Activated T-helper 17 cell treated with anti-CD3 and anti-CD28 coated beads, Interleukin-2, amount 50 U/mL, for 72 hours (primary cell): ENCODE results near the gene SH3GLB2. TPM values are rescaled to one million over a fixed set of nuclear protein-coding genes. Genes with fewer than 3 reads are reported as not detected.

Source experiments
- ATAC-seq: fragments of 150-1000 bp; cut with Tn5 transposase; replicated peaks from 2 replicates; pipeline ENCODE4 v1.10.0; 2021; ENCODE audit warnings: mild to moderate bottlenecking, moderate library complexity
- H3K27ac Mint-ChIP-seq: one replicate; pipeline ENCODE4 v1.8.0; 2022; ENCODE audit warnings: mixed read lengths
- H3K27me3 Mint-ChIP-seq: one replicate; pipeline ENCODE4 v1.8.0; 2022; ENCODE audit warnings: mixed read lengths
- H3K36me3 Mint-ChIP-seq: one replicate; pipeline ENCODE4 v1.8.0; 2022; ENCODE audit warnings: low read depth, mild to moderate bottlenecking, mixed read lengths
- H3K4me1 Mint-ChIP-seq: one replicate; pipeline ENCODE4 v1.8.0; 2022; ENCODE audit warnings: mixed read lengths
- H3K4me3 Mint-ChIP-seq: one replicate; pipeline ENCODE4 v1.8.0; 2022; ENCODE audit warnings: mild to moderate bottlenecking, mixed read lengths
- H3K9me3 Mint-ChIP-seq: one replicate; pipeline ENCODE4 v1.8.0; 2022; ENCODE audit warnings: mixed read lengths
- total RNA-seq, 2 donors: library from RNA; stranded (reverse); gene quantifications; one replicate each; pipeline ENCODE4 v1.2.3, GENCODE V29; 2022

SH3GLB2 gene
- total RNA-seq, 2 donors from 2014 or later, result 57.7 to 76.0 TPM

DNA sequence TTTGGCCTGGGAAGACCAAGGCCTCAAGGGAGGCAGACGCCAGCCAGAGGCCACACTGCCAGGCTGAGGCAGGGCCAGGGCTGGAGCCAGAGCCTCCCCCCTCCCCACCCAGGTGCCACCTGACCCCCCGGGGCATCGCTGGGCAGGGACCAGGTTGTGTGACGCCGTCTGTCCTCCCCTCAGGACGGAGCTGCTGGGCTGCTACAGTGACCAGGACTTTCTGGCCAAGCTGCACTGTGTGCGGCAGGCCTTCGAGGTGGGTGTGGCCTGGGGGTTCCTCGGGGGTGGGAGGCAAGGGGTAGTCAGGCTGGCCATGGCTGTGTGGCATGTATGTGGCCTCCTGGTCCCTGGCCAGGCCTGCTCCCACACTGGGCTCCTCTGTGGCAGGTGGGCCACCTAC is 34.9 kb upstream of the SH3GLB2 start:
- no peaks in the 10 kb centered on the region for H3K9me3 Mint-ChIP-seq
- no peaks in the 10 kb centered on the region for H3K27me3 Mint-ChIP-seq
- H3K4me3 Mint-ChIP-seq, result no peak overlapping the region
- ATAC-seq, result no peak
- peaks cover 32% of the 10 kb centered on the region for H3K36me3 Mint-ChIP-seq
- H3K27ac Mint-ChIP-seq, result no peak overlapping the region
- no peaks in the 10 kb centered on the region for H3K4me1 Mint-ChIP-seq

DNA sequence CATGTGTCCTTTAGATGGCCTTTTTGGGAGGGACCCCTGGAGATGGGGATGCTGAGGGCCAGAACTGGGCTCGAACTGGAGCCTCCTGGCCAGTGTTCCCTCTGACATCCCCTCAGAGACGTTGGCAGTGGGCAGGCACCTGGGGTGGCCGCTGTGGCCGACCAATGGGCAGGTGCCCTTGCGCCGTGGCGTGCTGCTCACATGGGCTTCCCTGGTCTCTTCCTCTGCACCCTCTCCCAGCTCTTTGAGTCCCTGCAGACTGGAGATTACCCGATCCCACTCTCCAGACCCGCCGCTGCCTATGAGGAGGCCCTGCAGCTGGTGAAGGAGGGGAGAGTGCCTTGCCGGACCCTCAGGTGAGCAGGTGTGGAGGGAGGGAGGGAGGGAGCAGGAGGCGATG is 32.9 kb upstream of the SH3GLB2 start:
- Mint-ChIP-seq H3K9me3 (no peaks in the 10 kb centered on the region), H3K4me3 (no peak overlapping the region), H3K4me1 (no peaks in the 10 kb centered on the region), H3K36me3 (peaks cover 46% of the 10 kb centered on the region), H3K27me3 (no peaks in the 10 kb centered on the region), H3K27ac (no peak overlapping the region)
- no peak for ATAC-seq

GRCh38 chr9:129059796-129060785 is 32.0 kb upstream of the SH3GLB2 start:
- H3K36me3 Mint-ChIP-seq, result peaks cover 38% of the 10 kb centered on the region
- no peaks in the 10 kb centered on the region for H3K9me3 Mint-ChIP-seq
- no peak overlapping the region for H3K4me3 Mint-ChIP-seq
- no peaks in the 10 kb centered on the region for H3K4me1 Mint-ChIP-seq
- no peak overlapping the region for H3K27ac Mint-ChIP-seq
- H3K27me3 Mint-ChIP-seq, result no peaks in the 10 kb centered on the region
- ATAC-seq, result no peak

- no peaks in the 10 kb centered on the region for H3K27me3 Mint-ChIP-seq
- no peak for ATAC-seq
- H3K4me1 Mint-ChIP-seq, result peaks cover 3% of the 10 kb centered on the region
- H3K36me3 Mint-ChIP-seq, result peaks cover 38% of the 10 kb centered on the region
- H3K27ac Mint-ChIP-seq, result no peak overlapping the region
- H3K9me3 Mint-ChIP-seq, result no peaks in the 10 kb centered on the region
- H3K4me3 Mint-ChIP-seq, result no peak overlapping the region
Observed at GRCh38 chr9:129058965-129059795, 31.0 kb upstream of the SH3GLB2 start.

DNA sequence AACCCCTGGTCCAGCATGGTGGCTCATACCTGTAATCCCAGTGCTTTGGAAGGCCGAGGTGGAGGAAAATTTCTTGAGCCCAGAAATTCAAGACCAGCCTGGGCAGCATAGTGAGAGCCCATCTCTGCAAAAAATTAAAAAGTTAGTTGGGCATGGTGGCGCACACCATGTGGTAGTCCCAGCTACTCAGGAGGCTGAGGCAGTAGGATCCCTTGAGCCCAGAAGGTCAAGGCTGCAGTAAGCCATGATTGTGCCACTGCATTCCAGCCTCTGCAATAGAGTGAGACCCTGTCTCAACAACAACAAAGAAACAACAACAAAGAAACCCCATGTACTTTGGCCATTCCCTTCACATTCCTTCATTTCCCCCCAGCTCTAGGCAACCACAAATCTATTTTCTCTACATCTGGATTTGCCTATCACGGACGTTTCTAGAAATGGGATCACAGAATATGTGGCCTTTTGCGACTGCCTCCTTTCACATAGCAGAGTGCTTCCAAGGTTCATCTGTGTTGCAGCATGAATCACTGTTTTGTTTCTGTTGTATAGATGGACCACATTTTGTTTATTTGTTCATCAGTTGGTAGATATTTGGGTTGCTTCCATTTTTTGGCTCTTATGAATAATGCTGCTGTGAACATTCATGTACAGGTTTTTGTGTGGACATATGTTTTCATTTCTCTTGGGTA is 26.2 kb upstream of the SH3GLB2 start:
- ATAC-seq, result no peak
- H3K4me1 Mint-ChIP-seq, result peaks cover 3% of the 10 kb centered on the region
- no peaks in the 10 kb centered on the region for H3K9me3 Mint-ChIP-seq
- H3K36me3 Mint-ChIP-seq, result peaks cover 57% of the 10 kb centered on the region
- H3K27me3 Mint-ChIP-seq, result no peaks in the 10 kb centered on the region
- H3K27ac Mint-ChIP-seq, result no peak overlapping the region
- H3K4me3 Mint-ChIP-seq, result no peak overlapping the region

DNA sequence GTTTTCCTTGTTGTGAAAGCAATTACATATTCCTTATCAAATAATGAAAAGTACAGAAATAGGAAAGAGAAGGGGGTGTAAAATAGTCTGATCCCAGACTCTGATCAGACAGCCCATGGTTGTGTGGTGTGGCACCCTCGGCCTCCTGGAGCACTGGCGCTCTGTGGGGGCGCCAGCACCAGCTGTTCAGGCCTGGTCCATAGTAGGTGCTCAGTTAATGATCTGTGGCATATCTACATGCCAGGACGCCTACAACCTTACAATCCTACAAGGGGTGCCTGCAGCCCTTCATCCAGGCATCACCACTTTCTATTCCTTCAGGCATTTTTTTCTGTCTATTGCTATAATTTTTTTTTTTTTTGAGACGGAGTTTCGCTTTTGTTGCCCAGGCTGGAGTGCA is 24.9 kb upstream of the SH3GLB2 start:
- Mint-ChIP-seq H3K36me3 (peaks cover 68% of the 10 kb centered on the region), H3K27ac (no peak overlapping the region), H3K4me1 (peaks cover 3% of the 10 kb centered on the region), H3K9me3 (no peaks in the 10 kb centered on the region), H3K27me3 (no peaks in the 10 kb centered on the region), H3K4me3 (no peak overlapping the region)
- no peak for ATAC-seq

DNA sequence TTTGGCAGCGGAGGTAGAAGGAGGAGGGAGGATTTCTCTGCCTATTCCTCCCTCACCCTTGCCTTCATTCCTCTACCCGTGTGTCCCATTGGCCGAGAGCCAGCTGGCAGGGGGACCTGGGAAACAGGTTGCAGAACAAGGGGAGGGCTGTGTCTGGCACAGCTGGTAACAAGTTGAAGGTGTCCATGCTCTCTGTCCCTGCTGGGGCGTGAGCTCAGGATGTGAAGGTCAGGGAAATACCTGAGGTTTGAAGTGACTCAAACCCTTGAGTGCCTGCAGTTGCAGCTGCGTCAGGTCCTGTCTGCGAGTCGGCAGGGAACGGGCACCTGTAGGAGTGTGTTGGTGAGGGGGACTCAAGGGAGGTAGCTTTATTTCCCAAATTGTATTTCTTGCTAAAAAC is 24.5 kb upstream of the SH3GLB2 start:
- Mint-ChIP-seq H3K9me3 (no peaks in the 10 kb centered on the region), H3K27ac (no peak overlapping the region), H3K27me3 (no peaks in the 10 kb centered on the region), H3K4me1 (peaks cover 3% of the 10 kb centered on the region), H3K4me3 (no peak overlapping the region), H3K36me3 (peaks cover 68% of the 10 kb centered on the region)
- no peak for ATAC-seq

DNA sequence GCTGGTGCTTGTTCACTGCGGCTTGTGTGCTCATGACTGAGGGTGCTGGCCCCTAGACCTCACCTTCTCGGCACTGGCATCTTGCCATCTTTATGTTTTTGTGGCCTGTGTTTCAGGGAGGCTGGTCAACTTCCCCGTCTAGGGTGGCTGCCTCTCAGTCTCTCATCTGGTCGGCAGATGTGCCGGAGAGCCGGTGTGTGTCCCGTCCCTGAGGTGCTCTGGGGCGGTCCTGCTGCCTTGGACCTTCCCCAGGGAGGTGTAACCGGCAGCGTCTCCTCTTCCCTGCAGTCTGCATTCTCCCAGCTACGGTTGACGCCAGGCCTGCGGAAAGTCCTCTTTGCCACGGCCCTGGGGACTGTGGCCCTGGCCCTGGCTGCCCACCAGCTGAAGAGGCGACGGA is 13.9 kb upstream of the SH3GLB2 start:
- no peak overlapping the region for H3K4me3 Mint-ChIP-seq
- no peaks in the 10 kb centered on the region for H3K9me3 Mint-ChIP-seq
- H3K36me3 Mint-ChIP-seq, result peaks cover 32% of the 10 kb centered on the region
- H3K4me1 Mint-ChIP-seq, result peaks cover 4% of the 10 kb centered on the region
- H3K27me3 Mint-ChIP-seq, result no peaks in the 10 kb centered on the region
- no peak for ATAC-seq
- H3K27ac Mint-ChIP-seq, result no peak overlapping the region

- Mint-ChIP-seq H3K4me1 (peaks cover 8% of the 10 kb centered on the region), H3K27ac (no peak overlapping the region), H3K27me3 (no peaks in the 10 kb centered on the region), H3K4me3 (no peak overlapping the region), H3K36me3 (peaks cover 32% of the 10 kb centered on the region), H3K9me3 (no peaks in the 10 kb centered on the region)
- ATAC-seq, result no peak
Observed at GRCh38 chr9:129040113-129040643, 12.0 kb upstream of the SH3GLB2 start.

GRCh38 chr9:129038109-129038852 is 10.2 kb upstream of the SH3GLB2 start:
- Mint-ChIP-seq H3K9me3 (no peaks in the 10 kb centered on the region), H3K27ac (no peak overlapping the region), H3K27me3 (no peaks in the 10 kb centered on the region), H3K36me3 (peaks cover 19% of the 10 kb centered on the region), H3K4me3 (peak overlapping the region; percentile 93), H3K4me1 (peaks cover 8% of the 10 kb centered on the region)
- ATAC-seq, result no peak

DNA sequence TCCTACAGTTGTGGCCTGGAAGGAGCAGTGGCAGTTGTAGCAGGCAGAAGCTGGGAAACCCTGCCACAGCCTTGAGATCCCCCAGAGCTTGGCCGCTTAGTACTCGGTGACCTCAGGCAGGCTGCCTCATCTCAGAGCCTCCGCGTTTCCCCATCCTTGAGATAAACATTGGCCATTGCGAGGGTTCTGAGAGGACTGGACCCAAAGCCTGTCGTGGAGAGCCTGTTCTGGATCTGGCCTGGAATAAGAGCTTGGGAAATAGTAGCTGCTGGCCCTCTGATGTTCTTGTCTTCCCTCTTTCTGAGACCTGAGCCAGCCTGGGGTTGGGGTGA is 9.6 kb upstream of the SH3GLB2 start:
- peaks cover 8% of the 10 kb centered on the region for H3K4me1 Mint-ChIP-seq
- H3K4me3 Mint-ChIP-seq, result peak overlapping the region; percentile 93
- no peaks in the 10 kb centered on the region for H3K27me3 Mint-ChIP-seq
- H3K9me3 Mint-ChIP-seq, result no peaks in the 10 kb centered on the region
- H3K36me3 Mint-ChIP-seq, result peaks cover 14% of the 10 kb centered on the region
- no peak for ATAC-seq
- H3K27ac Mint-ChIP-seq, result no peak overlapping the region

DNA sequence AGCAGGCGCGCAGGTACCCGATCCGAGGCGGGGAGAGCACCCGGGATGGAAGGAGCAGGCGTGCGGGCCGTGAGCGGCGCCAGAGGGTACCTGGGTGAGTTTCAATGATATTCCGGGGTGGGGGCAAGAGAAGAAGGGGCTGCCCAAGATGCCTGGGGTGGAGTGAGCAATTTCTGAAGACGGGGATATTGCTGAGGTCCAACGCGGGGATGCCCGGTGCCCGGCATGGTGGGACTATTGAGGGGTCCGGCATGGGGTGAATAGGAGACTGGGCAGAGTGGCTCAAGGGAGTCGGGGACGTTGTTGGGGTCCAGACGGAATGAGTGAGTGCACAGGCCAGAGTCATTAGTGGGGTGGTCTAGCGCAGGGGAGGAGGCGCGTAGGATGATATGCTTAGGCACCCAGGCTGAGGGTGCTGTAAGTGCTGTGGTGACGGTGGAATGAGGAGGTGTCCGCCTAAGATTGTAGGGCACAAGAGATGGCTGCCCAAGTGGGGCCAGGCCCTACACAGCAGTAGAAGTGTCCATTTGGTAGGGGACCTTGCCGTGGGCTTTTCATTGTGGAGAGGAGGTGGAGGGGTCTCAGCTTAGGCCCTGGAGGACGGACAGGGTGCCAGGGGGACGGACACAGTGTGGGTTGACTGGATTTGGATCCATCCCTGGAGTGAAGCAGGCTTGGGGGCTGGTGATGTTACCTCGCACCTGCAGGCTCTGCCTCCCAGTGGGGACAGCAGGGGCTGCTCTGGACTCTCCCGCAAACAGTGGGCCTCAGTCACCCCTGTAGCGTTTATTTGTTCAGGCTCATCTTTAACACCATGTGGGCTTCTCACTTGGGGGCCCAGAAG is 9.0 kb upstream of the SH3GLB2 start:
- Mint-ChIP-seq H3K4me3 (peak overlapping the region; percentile 93), H3K9me3 (no peaks in the 10 kb centered on the region), H3K27ac (peak overlapping the region; percentile 87), H3K4me1 (peaks cover 8% of the 10 kb centered on the region), H3K27me3 (no peaks in the 10 kb centered on the region), H3K36me3 (peaks cover 8% of the 10 kb centered on the region)
- ATAC-seq, result no peak
